Sigmoid colon (tissue), 7 donors: ENCODE data around the gene ZNF492. TPM values are rescaled to one million over a fixed set of nuclear protein-coding genes. Genes with fewer than 3 reads are reported as not detected.

Source experiments
- DNase-seq: peaks from one replicate; pipeline ENCODE4 v3.0.0-alpha.2; 2019
- H3K27ac ChIP-seq, 4 donors: fragments of 200-600 bp; sonication (generic); one replicate each; pipeline ENCODE4 v1.5.1; 2016 to 2019; ENCODE audit warnings: mild to moderate bottlenecking in 1 of 4
- H3K27me3 ChIP-seq, 3 donors: fragments of 200-600 bp; sonication (generic); one replicate each; pipeline ENCODE4 v1.5.1; 2019; ENCODE audit warnings: mild to moderate bottlenecking in 1 of 3
- H3K36me3 ChIP-seq, 4 donors: fragments of 200-600 bp; sonication (generic); one replicate each; pipeline ENCODE4 v1.5.1; 2016 to 2019
- H3K4me1 ChIP-seq, 4 donors: fragments of 200-600 bp; sonication (generic); one replicate each; pipeline ENCODE4 v1.5.1; 2017 to 2019
- H3K4me3 ChIP-seq, 4 donors: fragments of 200-600 bp; sonication (generic); one replicate each; pipeline ENCODE4 v1.5.1; 2017 to 2019; ENCODE audit warnings: mild to moderate bottlenecking in 2 of 4, moderate library complexity in 1 of 4
- H3K9me3 ChIP-seq, 4 donors: fragments of 200-600 bp in 3 of 4; sonication (generic) in 3 of 4; one replicate each; pipeline versions ENCODE4 v1.5.1 to v1.6.1; 2013 to 2019
- CTCF ChIP-seq, 4 experiments: fragments of 450-650 bp in 3 of 4; fragments of 200-600 bp in 1 of 4; IDR thresholded peaks; one replicate each; pipeline ENCODE4 v1.5.1; 2016 to 2019; ENCODE audit warnings: antibody characterized with exemption in 4 of 4, mild to moderate bottlenecking in 3 of 4, moderate library complexity in 2 of 4
- EP300 ChIP-seq, 4 donors: sonication (generic); formaldehyde crosslinking; IDR thresholded peaks; one replicate each; pipeline ENCODE4 v1.6.1; 2017; ENCODE audit warnings: antibody characterized with exemption in 4 of 4
- POLR2A ChIP-seq, 2 donors: fragments of 450-650 bp; IDR thresholded peaks; one replicate each; pipeline ENCODE4 v1.6.1; 2016; ENCODE audit warnings: antibody characterized with exemption in 2 of 2, mild to moderate bottlenecking in 2 of 2, moderate library complexity in 2 of 2
- POLR2AphosphoS5 ChIP-seq, 4 donors: sonication (generic); formaldehyde crosslinking; IDR thresholded peaks; one replicate each; pipeline ENCODE4 v1.6.1; 2017; ENCODE audit warnings: antibody characterized with exemption in 4 of 4
- WGBS, 2 donors: extraction: QIAGEN DNeasy Blood & Tissue Kit; methylation state at CpG; one replicate each; pipeline ENCODE4 v1.1.7; 2013; 5-methylcytosine and 5-hydroxymethylcytosine counted together
- intact Hi-C: fragments of 100-400 bp; cut with DNase I; formaldehyde crosslinking; loops from one replicate; pipeline ENCODE4 v1.15.1; 2023
- polyA plus RNA-seq, 3 donors: library from polyadenylated mRNA; stranded (reverse); fragments of 200-250 nt; gene quantifications; one replicate each; pipeline ENCODE4 v1.2.3, GENCODE V29; 2013
- total RNA-seq, 4 donors: library from RNA; depleted of rRNA; stranded (reverse); fragments of >200 nt; gene quantifications; one replicate each; pipeline ENCODE4 v1.1.0, GENCODE V29; 2016
- donor health status: healthy with polysubstance abuse.
- donor health status: Bipolar disorder and iron deficiency.
- donor health status: healthy.

ZNF492 gene
- total and polyA plus RNA-seq, 7 donors: 0.14 to 0.48 (median 0.30) TPM; not detected in 3

DNA sequence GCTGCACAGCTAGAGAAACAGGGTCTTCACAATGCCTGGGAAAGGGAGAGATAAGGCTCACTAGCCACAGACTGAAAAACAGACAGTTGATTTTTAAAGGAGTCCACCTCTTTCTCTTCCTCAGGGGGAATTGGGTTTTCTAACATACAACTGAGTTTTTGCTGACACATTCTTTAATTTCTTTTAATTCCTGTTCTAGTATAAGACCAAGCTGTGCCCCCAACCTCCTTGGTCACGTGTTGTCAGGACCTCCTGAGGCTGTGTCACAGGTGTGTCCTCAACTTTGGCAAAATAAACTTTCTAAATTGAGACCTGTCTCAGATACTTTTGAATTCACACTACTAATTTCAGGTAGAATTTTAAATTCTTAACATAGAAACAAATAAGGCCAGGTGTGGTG, 12.1 kb upstream of the ZNF492 start:
- no peak for DNase-seq
- TF ChIP-seq CTCF (IDR thresholded peaks at IDR 0.05) (no peak), EP300 (IDR thresholded peaks at IDR 0.05) (no peak), POLR2AphosphoS5 (IDR thresholded peaks at IDR 0.05) (no peak), POLR2A (IDR thresholded peaks at IDR 0.05) (no peak)
- intact Hi-C loops: no loop called here
- Histone ChIP-seq H3K27me3 (peaks cover 0 to 49% (median 19%) of the 10 kb centered on the region in 3 donors), H3K27ac (no peak overlapping the region), H3K4me1 (peaks cover 0 to 20% (median 5%) of the 10 kb centered on the region in 4 donors), H3K4me3 (no peak overlapping the region), H3K9me3 (peaks cover 0 to 5% (median 0%) of the 10 kb centered on the region in 4 donors), H3K36me3 (no peaks in the 10 kb centered on the region)
- 28 to 59% methylated on average over 1 of the region's 1 CpG for WGBS, 2 donors

DNA sequence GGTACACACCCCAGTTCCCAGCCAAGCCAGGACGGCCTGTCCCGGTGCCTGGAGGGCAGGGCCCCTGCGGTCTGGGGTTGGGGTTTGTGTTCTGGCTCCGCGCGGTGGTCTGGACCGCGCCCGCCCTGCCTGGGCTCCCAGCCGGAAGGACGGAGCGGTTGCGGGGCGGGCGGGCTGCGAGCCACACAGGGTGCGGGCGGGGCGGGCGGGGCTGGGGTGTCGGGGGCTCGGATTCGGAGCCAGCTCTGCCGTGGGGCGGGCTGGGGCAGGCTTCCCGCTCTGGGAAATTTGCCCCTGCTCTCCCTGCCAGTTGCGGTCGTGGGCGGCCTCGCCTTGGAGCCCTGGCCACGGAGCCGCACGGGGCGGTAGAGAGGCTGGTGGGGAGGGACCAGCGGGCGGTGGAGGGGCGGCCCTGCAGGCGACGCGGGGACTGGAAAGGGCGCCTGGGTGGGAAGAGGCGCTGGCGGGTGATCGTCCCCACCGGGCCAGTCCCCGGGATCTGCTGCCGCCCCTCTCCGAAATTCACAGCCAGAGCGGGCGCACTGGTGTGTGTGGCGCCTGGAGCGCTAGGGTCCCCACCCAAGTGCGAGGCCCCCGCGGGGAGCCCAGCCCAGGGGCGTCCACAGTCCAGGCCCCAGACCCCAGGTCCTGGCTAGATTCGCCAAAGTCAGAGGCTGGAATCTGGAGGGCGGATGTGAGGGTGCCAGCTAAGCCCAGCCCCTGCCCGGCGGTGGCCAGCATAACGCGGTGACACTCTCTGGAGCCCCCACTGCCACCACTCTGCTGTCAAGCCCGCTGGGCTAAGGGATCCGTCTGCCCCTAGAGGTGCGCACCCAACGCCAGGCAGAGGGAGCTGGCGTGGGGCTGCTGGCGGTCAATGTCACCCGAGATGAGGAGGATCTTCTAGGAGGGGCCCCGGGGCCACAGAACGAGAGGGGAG, 11.0 kb upstream of the ZNF492 start:
- Histone ChIP-seq H3K27ac (peak overlapping the region in 1 of 4 donors; percentile 28), H3K4me1 (peaks cover 0 to 13% (median 5%) of the 10 kb centered on the region in 4 donors), H3K36me3 (no peaks in the 10 kb centered on the region), H3K9me3 (peaks cover 0 to 2% (median 0%) of the 10 kb centered on the region in 4 donors), H3K4me3 (peak overlapping the region; percentile 14 to 48 (median 26)), H3K27me3 (peaks cover 0 to 38% (median 19%) of the 10 kb centered on the region in 3 donors)
- 11 to 40% methylated on average over 71 of the region's 71 CpGs for WGBS, 2 donors
- no peak for TF ChIP-seq CTCF (IDR thresholded peaks at IDR 0.05)
- no peak for DNase-seq
- intact Hi-C loops: no loop called here

GRCh38 chr19:22623841-22624221, 10.3 kb upstream of the ZNF492 start:
- Histone ChIP-seq H3K36me3 (no peaks in the 10 kb centered on the region), H3K27me3 (peaks cover 0 to 36% (median 19%) of the 10 kb centered on the region in 3 donors), H3K27ac (no peak overlapping the region), H3K4me1 (peaks cover 0 to 13% (median 5%) of the 10 kb centered on the region in 4 donors), H3K9me3 (peaks cover 0 to 2% (median 0%) of the 10 kb centered on the region in 4 donors), H3K4me3 (peak overlapping the region in 1 of 4 donors; percentile 48)
- intact Hi-C loops: no loop called here
- DNase-seq: no peak
- 56 to 71% methylated on average over 16 of the region's 16 CpGs for WGBS, 2 donors
- no peak for TF ChIP-seq POLR2A (IDR thresholded peaks at IDR 0.05)
- no peak for TF ChIP-seq CTCF (IDR thresholded peaks at IDR 0.05)
- TF ChIP-seq POLR2AphosphoS5 (IDR thresholded peaks at IDR 0.05): no peak
- no peak for TF ChIP-seq EP300 (IDR thresholded peaks at IDR 0.05)

DNA sequence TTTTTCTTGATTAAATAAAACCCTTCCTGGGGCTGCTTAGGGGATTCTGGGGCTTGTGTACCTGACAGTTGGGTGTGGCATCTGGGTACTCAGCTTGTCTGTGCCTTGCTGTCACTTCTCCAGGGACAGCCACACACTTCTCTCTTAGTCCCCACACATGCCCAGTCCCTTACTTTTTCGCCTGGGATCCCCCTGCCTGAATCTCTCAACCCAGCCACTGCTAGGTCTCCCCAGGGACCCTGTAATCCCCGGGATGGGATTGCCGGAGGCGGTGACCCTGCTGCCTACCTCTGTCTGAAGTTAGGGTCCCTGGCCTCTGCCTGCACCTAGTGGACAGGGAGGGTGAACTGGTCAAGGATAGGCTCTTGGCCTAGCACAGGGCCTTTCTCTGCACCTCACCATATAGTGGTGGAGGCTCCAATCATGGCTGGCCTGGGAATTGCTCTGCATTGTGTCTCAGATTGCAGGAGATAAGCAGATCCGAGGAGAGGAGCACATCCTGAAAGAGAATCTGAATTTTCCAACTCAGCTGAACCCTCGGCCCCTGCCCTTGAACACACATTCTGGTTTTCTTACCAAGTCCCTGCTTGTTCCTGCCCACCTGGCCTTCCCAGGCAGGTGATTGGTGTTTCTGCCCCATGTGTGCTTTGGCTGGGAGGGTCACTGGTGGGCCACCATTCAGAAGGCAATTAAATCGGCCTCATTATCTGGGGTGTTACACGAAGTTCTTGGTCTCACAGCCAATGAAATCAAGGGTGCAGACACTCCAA, 8.7 kb upstream of the ZNF492 start:
- no peak for DNase-seq
- intact Hi-C loops: no loop called here
- Histone ChIP-seq H3K27me3 (peaks cover 0 to 31% (median 19%) of the 10 kb centered on the region in 3 donors), H3K4me1 (peaks cover 0 to 13% (median 5%) of the 10 kb centered on the region in 4 donors), H3K9me3 (peaks cover 0 to 2% (median 0%) of the 10 kb centered on the region in 4 donors), H3K36me3 (no peaks in the 10 kb centered on the region), H3K27ac (no peak overlapping the region), H3K4me3 (no peak overlapping the region)
- TF ChIP-seq EP300 (IDR thresholded peaks at IDR 0.05) (no peak), POLR2A (IDR thresholded peaks at IDR 0.05) (no peak), CTCF (IDR thresholded peaks at IDR 0.05) (no peak), POLR2AphosphoS5 (IDR thresholded peaks at IDR 0.05) (no peak)
- WGBS, 2 donors: 61 to 67% methylated on average over 8 of the region's 8 CpGs
